HG02840 (cell line): Measurements from ENCODE around the gene TEX22.

Experiments
- ATAC-seq: cut with Tn5 transposase; IDR thresholded peaks from one replicate; pipeline ENCODE4 v1.9.1; 2021; ENCODE audit warnings: mild to moderate bottlenecking, moderate library complexity, moderate number of reproducible peaks; ENCODE audit not compliant: unreplicated experiment, low FRiP score

TEX22 gene

GRCh38 chr14:105418269-105419194 is 20.2 kb downstream of the TEX22 start:
- ATAC-seq: no peak

GRCh38 chr14:105419195-105420091 is 21.1 kb downstream of the TEX22 start, which contains the start of gene MTA1:
Gene MTA1 (plus strand): TSS chr14:105419827. CDS start chr14:105420036, 209 bp downstream.
- no peak for ATAC-seq

- no peak for ATAC-seq
Observed at GRCh38 chr14:105420101-105420973, 22.0 kb downstream of the TEX22 start.

GRCh38 chr14:105420974-105421674 is 22.8 kb downstream of the TEX22 start:
- ATAC-seq: no peak

- no peak for ATAC-seq
Observed at GRCh38 chr14:105421723-105422615, 23.6 kb downstream of the TEX22 start.

- no peak for ATAC-seq
Observed at GRCh38 chr14:105422695-105423487, 24.6 kb downstream of the TEX22 start.

GRCh38 chr14:105423488-105424195 is 25.3 kb downstream of the TEX22 start:
- ATAC-seq: no peak

- ATAC-seq: no peak
Observed at GRCh38 chr14:105424861-105425260, 26.5 kb downstream of the TEX22 start.

- no peak for ATAC-seq
Observed at GRCh38 chr14:105425823-105426247, 27.5 kb downstream of the TEX22 start.

- ATAC-seq: no peak
Observed at GRCh38 chr14:105426416-105427130, 28.2 kb downstream of the TEX22 start.

GRCh38 chr14:105427412-105427811 is 29.1 kb downstream of the TEX22 start:
- no peak for ATAC-seq

- ATAC-seq: no peak
Observed at GRCh38 chr14:105427936-105428485, 29.7 kb downstream of the TEX22 start.

GRCh38 chr14:105430042-105430441 is 31.7 kb downstream of the TEX22 start:
- ATAC-seq: no peak

- ATAC-seq: no peak
Observed at GRCh38 chr14:105430565-105430964, 32.2 kb downstream of the TEX22 start.

- ATAC-seq: no peak
Observed at GRCh38 chr14:105431256-105431655, 32.9 kb downstream of the TEX22 start.

GRCh38 chr14:105432657-105433056 is 34.3 kb downstream of the TEX22 start:
- ATAC-seq: no peak
